ENCODE measurements around the gene KRTAP10-2. TPM values are rescaled to one million over a fixed set of nuclear protein-coding genes. Genes with fewer than 3 reads are reported as not detected.

KRTAP10-2 gene
- total RNA-seq, 1 donor from 2014 or later, result not detected

DNA sequence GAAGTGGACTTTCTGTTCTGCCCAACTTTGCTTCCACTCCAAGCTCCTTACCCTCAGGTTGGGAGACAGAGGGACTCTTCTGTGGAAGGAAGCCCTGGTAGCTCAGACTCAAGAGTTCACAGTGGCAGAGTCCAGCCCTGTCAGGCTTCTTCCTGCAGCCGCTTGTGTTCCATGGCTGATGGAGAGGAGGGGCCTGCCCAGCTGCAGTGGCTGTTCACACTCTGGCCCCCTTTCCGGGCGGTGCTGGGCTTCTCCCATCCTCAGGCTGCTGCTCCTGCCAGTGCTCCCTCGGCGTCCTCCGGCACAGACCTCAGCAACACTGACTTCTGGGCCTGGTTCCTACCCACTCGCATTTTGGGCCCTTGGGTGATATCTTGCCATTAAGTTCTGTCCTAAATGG, 15.3 kb downstream of the KRTAP10-2 start:
- Mint-ChIP-seq H3K27me3 (ENCODE audit: unreplicated experiment) (peaks cover 12% of the 10 kb centered on the region), H3K9me3 (ENCODE audit: unreplicated experiment) (no peaks in the 10 kb centered on the region), H3K4me1 (ENCODE audit: unreplicated experiment) (no peaks in the 10 kb centered on the region), H3K27ac (ENCODE audit: unreplicated experiment) (no peak overlapping the region), H3K4me3 (ENCODE audit: unreplicated experiment) (no peak overlapping the region), H3K36me3 (ENCODE audit: unreplicated experiment) (no peaks in the 10 kb centered on the region)
- DNase-seq (ENCODE audit: extremely low spot score, unreplicated experiment), result no peak
- TF ChIP-seq, protein P1, sequence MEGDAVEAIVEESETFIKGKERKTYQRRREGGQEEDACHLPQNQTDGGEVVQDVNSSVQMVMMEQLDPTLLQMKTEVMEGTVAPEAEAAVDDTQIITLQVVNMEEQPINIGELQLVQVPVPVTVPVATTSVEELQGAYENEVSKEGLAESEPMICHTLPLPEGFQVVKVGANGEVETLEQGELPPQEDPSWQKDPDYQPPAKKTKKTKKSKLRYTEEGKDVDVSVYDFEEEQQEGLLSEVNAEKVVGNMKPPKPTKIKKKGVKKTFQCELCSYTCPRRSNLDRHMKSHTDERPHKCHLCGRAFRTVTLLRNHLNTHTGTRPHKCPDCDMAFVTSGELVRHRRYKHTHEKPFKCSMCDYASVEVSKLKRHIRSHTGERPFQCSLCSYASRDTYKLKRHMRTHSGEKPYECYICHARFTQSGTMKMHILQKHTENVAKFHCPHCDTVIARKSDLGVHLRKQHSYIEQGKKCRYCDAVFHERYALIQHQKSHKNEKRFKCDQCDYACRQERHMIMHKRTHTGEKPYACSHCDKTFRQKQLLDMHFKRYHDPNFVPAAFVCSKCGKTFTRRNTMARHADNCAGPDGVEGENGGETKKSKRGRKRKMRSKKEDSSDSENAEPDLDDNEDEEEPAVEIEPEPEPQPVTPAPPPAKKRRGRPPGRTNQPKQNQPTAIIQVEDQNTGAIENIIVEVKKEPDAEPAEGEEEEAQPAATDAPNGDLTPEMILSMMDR (IDR thresholded peaks at IDR 0.05), result no peak

DNA sequence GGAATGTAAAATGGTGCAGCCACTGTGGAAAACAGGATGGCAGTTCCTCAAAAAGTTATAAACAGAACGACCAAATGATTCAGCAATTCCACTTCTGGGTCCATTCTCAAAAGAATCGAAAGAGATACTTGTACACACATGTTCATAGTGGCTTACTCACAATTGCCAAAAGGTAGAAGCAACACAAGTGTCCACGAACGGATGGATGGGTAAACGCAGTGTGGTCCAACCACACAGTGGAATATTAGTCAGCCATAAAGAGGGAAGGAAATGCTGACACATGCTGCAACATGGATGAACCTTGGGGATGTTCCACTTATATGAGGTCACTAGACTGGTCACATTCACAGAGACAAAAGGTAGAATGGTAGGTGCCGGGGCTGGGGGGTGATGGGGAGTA, 16.6 kb downstream of the KRTAP10-2 start:
- TF ChIP-seq, protein P1 (IDR thresholded peaks at IDR 0.05), result no peak
- no peak overlapping the region for H3K4me3 Mint-ChIP-seq (ENCODE audit: unreplicated experiment)
- peaks cover 12% of the 10 kb centered on the region for H3K27me3 Mint-ChIP-seq (ENCODE audit: unreplicated experiment)
- H3K27ac Mint-ChIP-seq (ENCODE audit: unreplicated experiment), result no peak overlapping the region
- no peaks in the 10 kb centered on the region for H3K4me1 Mint-ChIP-seq (ENCODE audit: unreplicated experiment)
- no peaks in the 10 kb centered on the region for H3K9me3 Mint-ChIP-seq (ENCODE audit: unreplicated experiment)
- no peak for DNase-seq (ENCODE audit: extremely low spot score, unreplicated experiment)
- no peaks in the 10 kb centered on the region for H3K36me3 Mint-ChIP-seq (ENCODE audit: unreplicated experiment)

DNA sequence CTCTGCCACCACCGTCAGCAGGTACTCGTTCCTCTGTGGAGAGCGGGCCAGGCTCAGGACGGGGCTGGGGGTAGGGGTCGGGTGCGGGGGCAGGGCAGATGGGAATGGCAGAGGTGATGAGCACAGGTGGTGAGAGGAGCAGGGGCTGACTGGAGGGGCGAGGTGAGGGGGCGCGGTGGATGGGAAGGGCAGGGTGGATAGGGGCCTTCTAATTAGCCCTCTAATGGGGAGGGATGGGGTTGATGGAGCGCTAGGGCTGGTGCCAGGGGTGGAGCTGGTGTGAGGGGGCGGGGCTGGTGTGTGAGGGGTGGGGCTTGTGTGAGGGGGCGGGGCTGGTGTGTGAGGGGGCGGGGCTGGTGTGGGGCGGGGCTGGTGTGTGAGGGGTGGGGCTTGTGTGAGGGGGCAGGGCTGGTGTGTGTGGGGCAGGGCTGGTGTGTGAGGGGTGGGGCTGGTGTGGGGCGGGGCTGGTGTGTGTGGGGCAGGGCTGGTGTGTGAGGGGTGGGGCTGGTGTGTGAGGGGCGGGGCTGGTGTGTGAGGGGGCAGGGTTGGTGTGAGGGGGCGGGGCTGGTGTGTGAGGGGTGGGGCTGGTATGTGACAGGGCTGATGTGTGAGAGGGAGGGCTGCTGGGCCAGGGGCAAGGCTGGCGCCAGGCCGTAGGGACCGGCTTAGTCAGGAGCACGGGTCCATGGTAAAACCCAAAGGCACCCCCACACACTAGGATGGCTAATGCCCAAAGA, 17.2 kb downstream of the KRTAP10-2 start:
- Mint-ChIP-seq H3K36me3 (ENCODE audit: unreplicated experiment) (no peaks in the 10 kb centered on the region), H3K4me3 (ENCODE audit: unreplicated experiment) (no peak overlapping the region), H3K27me3 (ENCODE audit: unreplicated experiment) (peaks cover 12% of the 10 kb centered on the region), H3K4me1 (ENCODE audit: unreplicated experiment) (no peaks in the 10 kb centered on the region), H3K27ac (ENCODE audit: unreplicated experiment) (no peak overlapping the region), H3K9me3 (ENCODE audit: unreplicated experiment) (no peaks in the 10 kb centered on the region)
- TF ChIP-seq, protein P1 (IDR thresholded peaks at IDR 0.05), result no peak
- no peak for DNase-seq (ENCODE audit: extremely low spot score, unreplicated experiment)

DNA sequence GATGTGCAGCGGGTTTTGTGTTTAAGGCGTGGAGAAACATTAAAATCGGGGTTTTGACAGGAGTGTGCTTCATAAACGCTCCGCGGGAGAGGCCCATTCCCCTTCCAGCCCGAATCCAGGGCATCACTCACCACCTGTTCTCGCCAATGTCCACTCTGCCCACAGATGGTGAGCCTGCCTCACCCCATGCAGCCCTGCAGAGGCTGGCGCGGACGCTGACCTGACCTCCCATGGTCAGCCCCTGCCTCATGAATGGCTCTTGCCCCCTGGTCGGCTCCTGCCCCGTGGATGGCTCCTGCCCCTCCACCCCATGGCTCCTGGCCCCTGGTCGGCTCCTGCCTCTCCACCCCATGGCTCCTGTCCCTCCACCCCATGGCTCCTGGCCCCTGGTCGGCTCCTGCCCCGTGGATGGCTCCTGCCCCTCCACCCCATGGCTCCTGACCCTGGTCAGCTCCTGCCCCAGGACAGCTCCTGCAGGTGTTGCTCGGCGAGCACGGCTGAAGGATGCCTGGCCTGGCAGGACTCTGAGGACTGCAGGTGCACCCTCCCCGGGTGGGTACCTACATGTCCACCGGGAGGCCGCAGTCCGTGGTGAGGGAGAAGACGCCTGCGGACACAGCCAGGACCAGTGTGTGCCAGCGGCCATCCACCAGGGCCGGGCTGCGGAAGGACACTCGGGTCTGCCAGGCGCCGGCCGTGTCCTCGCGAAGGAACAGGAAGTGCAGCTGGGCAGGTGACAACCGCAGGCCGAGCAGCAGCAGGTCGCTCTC, 18.0 kb downstream of the KRTAP10-2 start:
- H3K4me1 Mint-ChIP-seq (ENCODE audit: unreplicated experiment), result no peaks in the 10 kb centered on the region
- H3K27me3 Mint-ChIP-seq (ENCODE audit: unreplicated experiment), result peaks cover 12% of the 10 kb centered on the region
- TF ChIP-seq, protein P1 (IDR thresholded peaks at IDR 0.05), result no peak
- H3K4me3 Mint-ChIP-seq (ENCODE audit: unreplicated experiment), result no peak overlapping the region
- no peak for DNase-seq (ENCODE audit: extremely low spot score, unreplicated experiment)
- no peak overlapping the region for H3K27ac Mint-ChIP-seq (ENCODE audit: unreplicated experiment)
- H3K36me3 Mint-ChIP-seq (ENCODE audit: unreplicated experiment), result no peaks in the 10 kb centered on the region
- no peaks in the 10 kb centered on the region for H3K9me3 Mint-ChIP-seq (ENCODE audit: unreplicated experiment)

DNA sequence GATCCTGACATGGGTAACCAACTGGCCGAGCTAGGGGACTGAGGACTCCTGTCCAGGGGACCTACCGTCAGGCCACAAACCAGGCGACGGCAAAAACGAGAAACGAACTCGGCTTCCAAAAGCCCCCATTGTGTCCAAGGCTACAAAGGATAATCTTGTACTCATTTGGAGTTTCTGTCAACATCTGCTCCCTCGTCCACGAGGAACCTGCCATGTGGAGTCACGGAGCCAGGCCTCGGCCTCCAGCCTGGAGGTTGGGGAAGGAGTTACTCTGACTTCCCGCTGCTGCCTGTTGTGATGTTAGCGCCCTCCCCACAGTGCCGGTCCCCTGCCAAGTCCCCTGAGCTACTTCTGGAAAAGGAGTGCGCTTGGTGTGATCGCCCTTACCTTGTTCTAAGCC, 18.6 kb downstream of the KRTAP10-2 start:
- H3K4me3 Mint-ChIP-seq (ENCODE audit: unreplicated experiment), result no peak overlapping the region
- H3K4me1 Mint-ChIP-seq (ENCODE audit: unreplicated experiment), result no peaks in the 10 kb centered on the region
- TF ChIP-seq, protein P1 (IDR thresholded peaks at IDR 0.05), result no peak
- H3K36me3 Mint-ChIP-seq (ENCODE audit: unreplicated experiment), result no peaks in the 10 kb centered on the region
- no peak overlapping the region for H3K27ac Mint-ChIP-seq (ENCODE audit: unreplicated experiment)
- no peak for DNase-seq (ENCODE audit: extremely low spot score, unreplicated experiment)
- H3K27me3 Mint-ChIP-seq (ENCODE audit: unreplicated experiment), result peaks cover 12% of the 10 kb centered on the region
- H3K9me3 Mint-ChIP-seq (ENCODE audit: unreplicated experiment), result no peaks in the 10 kb centered on the region
